NCI-H187 (cell line): Measurements from ENCODE around the gene SLC7A4.
"Not testable (repeated sequence)": the region's sequence is repeated elsewhere in the genome, so short reads cannot be mapped to it uniquely, and the experiment has no call there.

Experiments
- DNase-seq, 2 experiments: peaks; one replicate each; lab custom pipeline; 2025; lab: John Stamatoyannopoulos, UW

SLC7A4 gene, protein sequence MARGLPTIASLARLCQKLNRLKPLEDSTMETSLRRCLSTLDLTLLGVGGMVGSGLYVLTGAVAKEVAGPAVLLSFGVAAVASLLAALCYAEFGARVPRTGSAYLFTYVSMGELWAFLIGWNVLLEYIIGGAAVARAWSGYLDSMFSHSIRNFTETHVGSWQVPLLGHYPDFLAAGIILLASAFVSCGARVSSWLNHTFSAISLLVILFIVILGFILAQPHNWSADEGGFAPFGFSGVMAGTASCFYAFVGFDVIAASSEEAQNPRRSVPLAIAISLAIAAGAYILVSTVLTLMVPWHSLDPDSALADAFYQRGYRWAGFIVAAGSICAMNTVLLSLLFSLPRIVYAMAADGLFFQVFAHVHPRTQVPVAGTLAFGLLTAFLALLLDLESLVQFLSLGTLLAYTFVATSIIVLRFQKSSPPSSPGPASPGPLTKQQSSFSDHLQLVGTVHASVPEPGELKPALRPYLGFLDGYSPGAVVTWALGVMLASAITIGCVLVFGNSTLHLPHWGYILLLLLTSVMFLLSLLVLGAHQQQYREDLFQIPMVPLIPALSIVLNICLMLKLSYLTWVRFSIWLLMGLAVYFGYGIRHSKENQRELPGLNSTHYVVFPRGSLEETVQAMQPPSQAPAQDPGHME

GRCh38 chr22:21032037-21032867 is at the start of gene SLC7A4:
SLC7A4 (minus strand) TSS chr22:21032561; CDS start chr22:21031812, 749 bp downstream.
- DNase-seq = no peak

DNA sequence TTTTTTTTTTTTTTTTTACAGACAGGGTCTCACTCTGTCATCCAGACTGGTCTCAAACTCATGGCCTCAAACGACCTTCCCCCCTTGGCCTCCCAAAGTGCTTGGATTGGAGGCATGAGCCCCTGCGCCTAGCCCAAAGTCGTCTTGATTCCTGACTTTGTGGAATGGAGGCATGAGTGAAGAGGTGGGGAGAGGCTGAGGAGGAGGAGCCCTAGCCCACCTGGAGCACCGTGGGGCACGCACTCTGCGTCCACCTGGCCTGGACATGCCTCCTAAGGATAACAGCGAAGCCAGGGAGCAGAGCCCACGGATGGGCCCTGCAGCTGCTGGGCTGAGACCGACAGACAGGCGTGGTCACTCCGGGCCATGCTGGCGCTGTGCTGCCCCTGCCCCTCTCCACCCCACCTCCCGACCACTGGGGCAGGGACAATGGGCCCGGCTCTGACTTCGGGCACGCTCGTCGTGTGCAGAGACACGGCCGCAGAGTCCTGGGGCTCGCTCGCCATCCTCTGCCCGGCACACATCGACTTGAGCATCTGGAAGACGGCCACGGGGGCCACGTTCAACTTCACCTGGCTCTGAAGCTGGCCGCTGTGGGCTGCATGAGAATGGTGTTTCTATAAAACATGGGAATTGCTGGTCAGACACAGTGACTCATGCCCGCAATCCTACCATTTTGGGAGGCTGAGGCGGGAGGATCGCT is 48.2 kb upstream of the SLC7A4 start:
- no peak for DNase-seq

- no peak for DNase-seq
These were observed 47.1 kb upstream of the SLC7A4 start for GRCh38 chr22:21079493-21079892.

DNA sequence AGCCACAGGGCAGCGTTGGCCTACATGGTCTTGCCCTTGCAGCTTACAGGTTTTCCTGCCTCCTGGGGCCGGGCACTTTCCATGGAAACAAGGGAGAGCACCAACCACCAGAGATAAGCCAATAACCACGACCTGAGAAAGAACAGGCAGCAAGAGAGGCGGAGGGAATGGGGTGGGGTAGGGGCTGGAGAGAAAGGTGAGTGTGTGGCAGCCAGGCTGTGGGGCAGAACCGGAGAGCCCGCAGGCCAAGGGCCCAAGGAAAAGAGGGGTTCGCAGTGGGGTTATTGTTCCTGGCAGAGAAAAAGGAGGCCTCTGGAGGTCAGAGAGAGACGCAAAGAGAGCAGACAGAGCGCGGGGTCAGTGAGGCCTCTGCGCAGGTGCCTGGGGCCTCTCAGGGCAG is 46.6 kb upstream of the SLC7A4 start:
- DNase-seq = no peak

DNA sequence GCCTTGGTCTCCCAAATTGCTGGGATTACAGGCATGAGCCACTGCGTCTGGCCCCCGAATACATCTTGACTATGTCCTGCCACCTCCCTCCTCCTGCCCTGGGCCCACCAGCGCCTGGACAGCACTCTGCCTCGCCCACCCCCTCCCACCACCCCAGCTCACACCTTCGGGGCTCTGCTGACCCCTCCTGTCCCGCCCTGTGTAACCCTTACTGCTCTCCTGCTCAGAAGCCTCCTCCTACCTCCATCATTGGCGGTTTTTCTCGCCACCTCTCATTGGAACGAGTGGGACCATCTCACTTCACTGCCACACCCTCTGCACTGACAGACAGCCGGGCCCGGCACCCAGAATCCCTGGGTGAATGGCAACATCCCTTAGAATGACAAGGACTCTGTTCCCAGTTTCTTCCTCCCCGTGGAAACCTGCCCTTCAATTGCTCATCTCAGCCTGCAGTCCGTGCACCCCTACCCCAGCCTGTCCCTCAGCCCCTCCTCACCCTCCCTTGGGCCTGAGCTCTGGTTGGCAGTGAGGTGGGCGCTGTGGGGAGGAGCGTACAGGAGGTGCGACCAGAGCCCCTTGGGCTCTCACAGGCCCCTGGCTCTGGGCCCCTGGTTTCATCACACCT is 45.6 kb upstream of the SLC7A4 start:
- DNase-seq = no peak

GRCh38 chr22:21076912-21077625 is 44.7 kb upstream of the SLC7A4 start:
- DNase-seq = no peak

DNA sequence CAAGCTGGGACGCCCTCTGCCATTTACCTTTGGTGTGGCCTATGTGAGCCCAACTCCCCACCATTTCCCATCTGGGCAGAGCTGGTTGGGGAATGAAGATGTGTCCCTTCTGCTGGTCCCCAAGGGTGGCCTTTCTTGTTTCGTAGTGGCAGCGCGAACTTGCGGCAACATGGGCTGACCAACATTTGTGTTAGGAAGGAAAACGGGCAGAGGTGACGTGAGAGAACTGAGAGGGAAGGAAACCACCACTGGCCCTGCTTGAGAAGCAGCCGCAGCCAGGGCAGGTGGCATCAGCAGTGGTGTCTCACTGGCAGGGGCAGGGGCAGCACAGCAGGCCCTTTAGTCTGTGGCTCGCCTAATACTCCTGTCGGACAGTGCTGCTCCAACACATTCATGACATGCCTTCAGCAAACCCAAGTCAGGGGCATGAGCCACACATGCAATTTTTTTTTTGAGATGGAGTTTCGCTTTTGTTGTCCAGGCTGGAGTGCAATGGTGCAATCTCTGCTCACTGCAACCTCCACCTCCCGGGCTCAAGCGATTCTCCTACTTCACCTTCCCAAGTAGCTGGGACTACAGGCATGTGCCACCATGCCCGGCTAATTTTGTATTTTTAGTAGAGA is 43.3 kb upstream of the SLC7A4 start:
- no peak for DNase-seq

GRCh38 chr22:21074102-21074715 is 41.8 kb upstream of the SLC7A4 start:
- no peak for DNase-seq

DNA sequence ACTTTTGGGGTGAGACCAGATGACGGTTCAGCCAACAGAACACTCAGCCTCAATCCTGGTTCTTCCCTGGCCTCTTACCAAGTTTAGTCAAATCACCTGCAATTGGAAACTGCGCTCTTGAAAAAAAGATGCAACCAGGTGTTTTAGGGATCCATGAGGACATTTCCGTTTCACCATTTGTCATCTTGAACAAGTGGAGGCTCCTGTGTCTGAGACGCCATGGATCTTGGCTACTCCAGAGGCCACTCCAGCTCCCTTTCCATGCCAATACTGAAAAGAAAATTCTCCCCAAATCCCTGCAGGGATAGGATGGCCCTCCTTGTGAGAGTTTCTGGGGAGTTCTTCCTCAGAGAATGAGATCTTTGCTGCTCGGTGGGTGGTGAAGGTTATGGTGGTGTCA is 41.1 kb upstream of the SLC7A4 start:
- no peak for DNase-seq

DNA sequence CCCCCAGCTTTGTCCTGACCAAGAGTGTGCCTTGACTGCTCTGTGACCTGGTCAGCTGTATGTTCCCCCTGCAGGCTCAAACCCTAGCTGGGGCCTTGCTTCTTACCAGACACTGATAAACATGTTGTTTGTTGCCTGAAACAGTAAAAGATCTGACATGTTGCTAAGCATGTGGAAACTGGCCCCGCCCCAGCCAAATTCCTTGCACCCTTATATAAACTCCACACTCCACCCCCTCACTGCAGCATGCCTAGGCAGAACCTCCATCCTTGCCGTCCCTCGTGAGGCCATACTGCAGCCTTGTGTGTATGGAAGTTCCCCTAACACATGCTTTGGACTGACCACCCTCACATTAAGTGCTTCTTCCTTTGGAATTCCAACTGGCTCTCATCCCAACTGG is 40.7 kb upstream of the SLC7A4 start:
- no peak for DNase-seq

- not testable (repeated sequence) for DNase-seq
These were observed 39.4 kb upstream of the SLC7A4 start for GRCh38 chr22:21071796-21072195.

DNA sequence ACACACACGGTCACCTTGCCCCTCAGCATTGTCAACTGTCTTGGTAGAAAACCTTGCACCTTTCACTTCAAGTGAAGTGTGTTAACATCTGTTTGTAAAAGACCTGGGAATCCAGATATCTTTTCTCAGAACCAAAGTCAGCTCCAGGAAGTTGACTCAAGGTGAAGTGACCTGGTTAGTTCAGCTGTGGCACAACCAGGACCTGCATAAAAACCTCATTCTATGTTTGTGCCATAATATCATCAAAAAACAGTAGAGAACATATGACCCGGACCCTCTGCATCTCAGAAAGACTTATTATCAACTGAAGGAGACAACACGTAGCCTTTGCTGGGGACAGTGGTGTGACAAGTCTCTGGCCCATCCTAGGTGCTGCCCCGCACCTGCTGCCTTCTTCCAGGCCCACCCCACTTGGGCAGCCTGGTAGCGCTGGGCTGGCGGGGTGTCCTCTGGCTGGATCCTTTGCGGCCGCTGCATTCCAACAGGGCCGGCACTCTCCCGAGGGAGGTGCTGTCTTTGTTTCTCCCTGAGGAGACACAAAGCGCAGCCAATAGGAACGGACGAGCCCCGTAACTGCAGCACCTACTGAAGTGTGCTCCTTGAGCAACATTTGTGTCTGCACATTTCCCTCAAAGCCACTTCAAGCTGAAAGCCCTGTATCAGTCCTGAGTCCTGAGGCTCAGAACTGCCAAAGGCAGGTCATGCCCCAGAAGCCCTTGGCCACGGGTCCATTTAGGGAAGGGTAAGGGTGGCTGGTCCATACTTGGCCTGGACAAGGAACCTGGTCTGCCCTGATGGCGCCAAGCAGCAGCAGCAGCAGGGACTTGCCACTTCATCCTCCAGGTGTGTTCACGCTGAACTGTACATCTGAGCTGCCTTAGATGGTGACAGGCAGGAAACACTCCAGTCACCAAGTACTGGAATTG is 38.6 kb upstream of the SLC7A4 start:
- no peak for DNase-seq

DNA sequence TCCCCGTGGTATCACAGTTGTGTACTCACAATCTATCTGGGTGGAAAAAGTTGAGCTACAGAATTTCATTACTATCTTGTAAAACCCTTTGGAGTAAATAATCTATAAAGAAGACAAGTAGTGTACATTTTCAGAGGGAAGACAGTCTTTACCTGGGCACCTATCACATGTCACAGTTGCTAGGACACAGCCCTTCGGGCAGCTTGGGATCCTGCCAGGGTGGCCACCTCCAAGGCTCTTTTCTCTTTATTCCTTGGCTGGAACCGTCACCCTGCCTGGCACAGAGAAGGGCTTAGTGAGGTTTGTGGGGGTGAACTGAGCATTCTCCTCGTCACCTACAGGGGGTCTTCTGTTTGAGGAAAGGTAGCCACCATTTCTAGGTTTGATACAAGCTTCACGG is 37.0 kb upstream of the SLC7A4 start:
- DNase-seq = no peak

DNA sequence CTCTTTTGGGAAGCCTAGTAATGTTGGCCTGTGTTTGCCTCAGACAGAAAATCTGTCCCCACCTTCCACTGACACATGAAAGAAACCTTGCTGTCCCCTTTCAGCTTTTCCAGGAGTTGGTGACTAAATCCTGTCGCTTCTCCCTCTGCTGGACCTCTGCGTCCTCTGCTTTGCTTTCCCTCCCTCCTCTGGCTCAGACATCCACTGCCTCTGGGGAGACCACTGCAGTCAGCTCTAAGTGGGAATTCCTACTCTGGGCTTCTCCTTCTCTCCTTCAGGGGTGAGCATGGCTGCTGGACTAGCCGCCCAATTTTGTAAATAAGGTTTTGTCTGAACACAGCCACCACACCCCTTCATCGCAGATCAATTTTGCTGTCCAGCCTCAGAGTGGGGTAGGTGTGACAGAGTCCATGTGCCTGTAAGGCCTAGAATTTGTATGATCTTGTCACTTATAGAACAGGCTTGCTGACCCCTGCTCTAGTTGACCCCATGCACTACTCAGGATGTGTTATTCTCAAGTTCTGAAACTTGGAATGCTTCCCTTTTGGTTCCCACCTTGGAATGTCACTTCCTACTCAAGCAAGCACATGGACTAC is 36.4 kb upstream of the SLC7A4 start:
- DNase-seq = no peak

DNA sequence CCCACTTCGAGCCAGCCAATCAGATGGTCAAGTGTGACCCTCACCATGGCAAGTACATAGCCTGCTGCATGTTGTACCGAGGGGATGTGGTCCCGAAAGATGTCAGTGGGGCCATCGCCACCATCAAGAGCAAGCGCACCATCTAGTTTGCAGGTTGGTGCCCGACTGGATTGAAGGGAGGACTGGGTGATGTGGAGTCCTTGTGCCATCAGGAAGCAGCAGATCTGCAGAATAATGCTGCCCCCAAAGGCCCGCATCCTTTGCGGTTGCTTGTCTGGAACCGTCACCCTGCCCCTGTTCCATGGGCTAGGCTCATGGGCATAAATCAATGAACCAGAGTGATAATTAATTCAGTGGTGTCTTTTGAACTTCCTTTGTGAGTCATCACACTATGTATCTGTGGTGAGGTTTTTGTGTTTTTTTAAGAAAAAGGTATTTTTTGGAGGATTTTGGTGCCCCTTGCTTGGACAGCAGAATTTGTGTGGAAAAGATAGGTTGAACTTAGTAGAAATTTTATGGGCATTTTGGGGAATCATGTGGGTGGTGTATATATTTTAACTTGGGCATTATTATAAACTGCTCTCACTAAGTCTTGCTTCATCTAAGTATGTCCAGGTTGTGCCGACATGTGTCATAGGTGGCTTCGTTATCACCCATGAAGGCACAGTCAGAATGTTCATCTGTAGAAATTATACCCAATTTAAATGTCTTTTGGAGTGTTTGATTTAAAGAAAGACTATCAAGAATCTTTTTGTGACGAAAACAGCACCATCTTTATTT is 35.7 kb upstream of the SLC7A4 start:
- no peak for DNase-seq

DNA sequence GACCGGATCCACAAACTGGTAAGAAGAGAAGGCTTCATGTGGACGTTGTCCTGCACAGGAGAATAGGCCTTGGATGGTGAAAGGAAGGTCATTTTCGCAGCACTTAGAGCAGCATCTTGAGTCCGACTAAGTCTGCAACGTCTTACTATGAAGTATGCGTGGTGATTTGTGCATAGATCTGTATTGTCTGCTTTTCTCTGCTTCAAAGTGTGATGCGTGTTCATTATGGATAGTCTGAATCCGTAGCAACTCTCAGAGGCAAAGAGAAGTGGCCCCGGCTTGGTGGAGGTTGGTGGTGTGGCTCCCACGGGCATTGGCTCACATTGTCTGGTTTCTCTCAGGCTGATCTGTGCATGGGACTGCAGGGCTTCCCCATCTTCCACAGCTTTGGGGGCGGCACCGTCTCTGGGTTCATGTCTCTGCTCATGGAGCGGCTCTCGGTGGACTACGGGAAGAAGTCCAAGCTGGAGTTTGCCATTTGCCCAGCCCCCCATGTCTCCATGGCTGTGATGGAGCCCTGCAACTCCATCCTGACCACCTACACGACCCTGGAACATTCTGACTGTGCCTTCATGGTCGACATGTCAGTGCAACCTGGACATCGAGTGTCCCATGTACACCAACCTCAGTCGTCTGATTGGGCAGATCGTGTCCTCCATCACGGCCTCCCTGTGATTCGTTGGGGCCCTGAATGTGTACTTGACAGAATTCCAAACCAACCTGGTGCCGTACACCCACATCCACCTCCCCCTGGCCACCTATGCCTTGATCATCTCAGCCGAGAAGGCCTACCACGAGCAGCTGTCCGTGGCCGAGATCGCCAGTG is 34.9 kb upstream of the SLC7A4 start:
- DNase-seq = no peak
